GM12872 (cell line): ENCODE data around the gene MAML2.

Experiments
- TF ChIP-seq, protein P1 (sequence below): IDR thresholded peaks from 3 replicates; pipeline ENCODE4 v1.5.1; 2011; ENCODE audit warnings: low read depth, mild to moderate bottlenecking, low read length, moderate library complexity; ENCODE audit not compliant: insufficient read depth

The MAML2 gene

DNA sequence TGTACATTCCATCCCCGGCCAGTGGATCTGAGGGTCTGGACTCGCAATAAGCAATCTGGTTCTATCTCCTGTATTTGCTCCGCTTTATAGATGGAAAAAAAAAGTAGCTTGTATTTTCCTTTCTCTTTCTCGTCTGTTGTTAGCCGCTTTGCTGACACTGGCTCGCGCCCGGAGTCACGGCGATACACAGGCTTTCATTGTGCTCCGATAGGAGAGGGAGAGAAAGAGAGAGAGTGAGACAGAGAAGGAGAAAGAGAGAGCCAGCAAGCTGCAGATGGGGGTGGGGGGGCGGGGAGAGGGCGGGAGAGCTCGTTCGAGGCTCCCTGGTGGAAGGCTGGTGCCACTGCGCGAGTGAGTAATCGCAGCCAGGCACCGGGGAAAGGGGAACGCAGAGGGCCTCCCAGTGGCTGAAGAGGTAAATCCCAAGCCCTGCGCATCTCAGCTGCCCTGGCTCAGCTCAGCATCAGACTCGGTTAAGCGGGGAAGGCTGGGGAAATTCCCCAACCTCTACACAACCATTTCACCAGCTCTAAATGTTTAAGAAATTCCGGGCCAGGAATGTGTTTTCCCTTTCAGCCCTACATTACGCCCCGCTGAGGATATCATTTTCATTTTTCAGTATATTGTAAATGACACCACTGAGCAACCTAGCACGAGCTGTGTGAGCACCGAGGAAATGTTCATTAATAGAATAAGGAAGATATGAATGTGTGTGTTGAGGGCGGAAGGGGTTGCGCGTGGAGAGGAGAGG, at the start of gene MAML2:
MAML2 (minus strand) TSS at position 235 of the 751 bp plus-strand sequence. CDS start 1,300 bp downstream, outside the sequence.
- TF ChIP-seq, protein P1, sequence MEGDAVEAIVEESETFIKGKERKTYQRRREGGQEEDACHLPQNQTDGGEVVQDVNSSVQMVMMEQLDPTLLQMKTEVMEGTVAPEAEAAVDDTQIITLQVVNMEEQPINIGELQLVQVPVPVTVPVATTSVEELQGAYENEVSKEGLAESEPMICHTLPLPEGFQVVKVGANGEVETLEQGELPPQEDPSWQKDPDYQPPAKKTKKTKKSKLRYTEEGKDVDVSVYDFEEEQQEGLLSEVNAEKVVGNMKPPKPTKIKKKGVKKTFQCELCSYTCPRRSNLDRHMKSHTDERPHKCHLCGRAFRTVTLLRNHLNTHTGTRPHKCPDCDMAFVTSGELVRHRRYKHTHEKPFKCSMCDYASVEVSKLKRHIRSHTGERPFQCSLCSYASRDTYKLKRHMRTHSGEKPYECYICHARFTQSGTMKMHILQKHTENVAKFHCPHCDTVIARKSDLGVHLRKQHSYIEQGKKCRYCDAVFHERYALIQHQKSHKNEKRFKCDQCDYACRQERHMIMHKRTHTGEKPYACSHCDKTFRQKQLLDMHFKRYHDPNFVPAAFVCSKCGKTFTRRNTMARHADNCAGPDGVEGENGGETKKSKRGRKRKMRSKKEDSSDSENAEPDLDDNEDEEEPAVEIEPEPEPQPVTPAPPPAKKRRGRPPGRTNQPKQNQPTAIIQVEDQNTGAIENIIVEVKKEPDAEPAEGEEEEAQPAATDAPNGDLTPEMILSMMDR, result peak; percentile 92

DNA sequence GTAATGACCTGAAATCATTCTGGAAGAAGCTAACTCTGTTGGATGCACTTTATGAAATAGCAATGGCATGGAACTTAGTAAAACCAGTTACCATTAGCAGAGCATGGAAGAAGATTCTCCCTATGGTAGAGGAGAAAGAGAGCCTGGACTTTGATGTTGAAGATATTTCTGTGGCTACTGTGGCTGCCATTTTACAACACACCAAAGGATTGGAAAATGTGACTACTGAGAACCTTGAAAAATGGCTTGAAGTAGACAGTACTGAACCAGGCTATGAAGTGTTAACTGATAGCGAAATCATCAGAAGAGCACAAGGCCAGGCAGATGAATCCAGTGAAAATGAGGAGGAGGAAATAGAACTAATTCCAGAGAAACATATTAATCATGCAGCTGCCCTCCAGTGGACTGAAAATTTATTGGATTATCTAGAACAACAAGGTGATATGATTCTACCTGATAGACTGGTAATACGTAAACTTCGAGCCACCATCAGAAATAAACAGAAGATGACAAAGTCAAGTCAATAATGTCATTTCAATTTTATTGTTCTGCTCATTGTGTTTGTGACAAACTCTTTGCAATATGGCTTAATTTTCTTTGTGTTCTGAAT, 48.8 kb upstream of the MAML2 start:
- TF ChIP-seq, protein P1, result 0 out of 3 replicates have a peak, but pooled peaks have one; percentile 4

DNA sequence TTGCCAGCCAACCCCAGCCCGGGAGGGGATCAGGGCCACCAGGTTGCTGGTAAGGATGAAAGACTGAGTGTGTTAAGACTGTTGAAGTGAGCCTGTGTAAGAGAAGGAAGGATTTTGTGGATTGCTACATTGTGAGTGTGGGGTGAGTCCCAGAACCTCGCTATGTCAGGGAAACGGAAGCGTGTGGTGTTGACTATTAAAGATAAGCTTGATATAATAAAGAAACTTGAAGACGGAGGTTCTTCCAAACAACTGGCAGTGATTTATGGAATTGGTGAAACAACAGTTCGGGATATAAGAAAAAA, 47.4 kb upstream of the MAML2 start:
- TF ChIP-seq, protein P1, result no peak

DNA sequence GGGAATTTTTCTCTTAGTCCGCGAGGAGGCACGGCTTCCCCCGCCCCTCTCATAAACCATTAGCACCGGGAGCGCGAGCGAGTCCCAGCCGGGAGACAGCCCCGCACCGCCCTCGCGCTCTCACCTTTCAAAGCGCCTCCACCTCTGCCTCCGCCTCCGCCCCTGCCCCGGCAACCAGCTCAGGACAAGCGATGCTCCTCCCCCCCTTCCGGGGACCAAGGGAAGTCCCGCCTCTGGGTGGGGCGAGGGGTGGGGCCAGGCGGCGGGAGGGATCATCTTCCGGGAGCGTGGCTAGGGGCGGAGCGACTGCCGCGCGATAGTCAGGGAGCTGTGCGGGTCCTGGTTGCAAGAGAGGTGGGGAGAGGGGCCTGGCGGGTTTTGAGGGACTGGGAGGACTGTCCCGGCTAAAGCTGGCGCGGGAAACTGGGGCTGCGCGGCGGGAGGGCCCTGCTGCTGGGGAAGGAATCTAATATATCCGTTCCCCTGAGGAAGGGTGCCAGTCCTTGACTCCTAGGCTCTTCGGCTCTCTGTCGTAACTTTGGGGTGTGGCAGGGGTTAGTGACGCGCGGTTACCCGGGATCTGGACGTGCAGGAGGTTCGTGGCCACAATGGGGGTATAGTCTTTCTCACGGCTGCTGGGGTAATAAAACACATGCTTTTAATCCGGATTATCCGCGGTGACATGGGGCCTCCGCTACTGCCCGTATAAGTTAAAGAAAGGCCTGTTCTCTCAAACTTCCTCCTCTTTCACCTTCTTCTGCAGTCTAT, 46.9 kb upstream of the MAML2 start, which contains the start of the genes CCDC82 and JRKL:
CCDC82 (minus strand) TSS at position 193 of the 768 bp plus-strand sequence. CDS start 5,165 bp downstream, outside the sequence.
JRKL (plus strand) TSS at position 294 of the 768 bp plus-strand sequence. CDS start 637 bp downstream, outside the sequence.
- TF ChIP-seq, protein P1, result no peak

DNA sequence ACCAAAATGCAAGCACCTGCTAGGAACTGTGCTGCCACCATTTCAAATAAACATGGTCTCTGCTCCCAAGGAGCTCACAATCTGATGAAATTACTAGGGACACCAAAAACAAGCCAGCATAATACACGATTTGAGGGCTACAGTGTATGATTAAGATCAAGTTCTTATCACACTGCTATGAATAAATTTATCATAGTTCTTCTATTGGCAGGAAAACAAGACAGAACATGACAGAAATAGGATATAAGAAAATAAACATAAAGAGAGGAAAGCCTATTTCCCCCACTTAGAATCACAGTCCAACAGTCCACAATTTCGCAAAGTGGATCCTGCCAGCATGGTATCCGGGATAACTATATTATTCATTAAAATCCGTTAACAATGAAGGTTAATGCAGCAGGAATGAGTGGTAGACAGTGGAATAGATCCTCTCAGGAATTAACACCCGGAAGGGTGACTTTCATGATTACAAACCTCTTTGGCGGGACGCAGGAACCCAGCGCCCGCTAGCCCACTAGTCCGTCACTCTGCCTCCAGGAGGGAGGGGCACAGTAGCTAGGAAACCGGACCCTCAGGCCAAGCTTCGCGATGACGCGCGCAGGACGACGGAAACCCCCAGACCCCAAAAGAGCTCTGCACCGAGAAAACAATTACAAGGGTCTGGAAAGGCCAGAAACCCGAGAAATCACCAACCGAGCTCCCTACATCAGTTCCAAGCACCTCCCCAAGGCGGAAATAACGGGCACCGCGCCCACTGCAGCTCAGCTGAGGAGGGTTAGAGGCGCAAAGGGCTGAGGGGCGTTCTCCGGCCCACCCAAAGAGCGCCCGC, 46.1 kb upstream of the MAML2 start:
- TF ChIP-seq, protein P1, result no peak

DNA sequence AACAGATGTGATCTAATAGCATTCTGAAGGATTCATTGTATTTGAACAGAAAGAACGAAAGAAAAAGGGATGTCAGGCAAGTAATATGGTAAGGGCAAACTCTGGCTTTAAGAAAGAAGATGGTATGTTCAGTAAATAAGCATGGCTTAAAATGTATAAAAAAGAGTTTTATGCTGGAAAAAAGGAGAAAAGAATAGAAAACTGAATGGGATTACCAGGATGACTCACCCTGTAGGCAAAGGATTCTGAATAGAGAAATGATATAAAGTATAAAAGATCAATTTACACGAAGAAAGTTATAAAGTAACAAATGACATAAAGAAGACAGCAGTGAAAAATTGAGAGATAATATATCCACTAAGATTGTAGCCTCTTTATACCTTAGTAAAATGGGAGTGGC, 42.2 kb upstream of the MAML2 start:
- TF ChIP-seq, protein P1, result no peak
